Fibroblast of the aortic adventitia (primary cell): ENCODE measurements around the gene EP300. TPM values are rescaled to one million over a fixed set of nuclear protein-coding genes. Genes with fewer than 3 reads are reported as not detected.
A peak's percentile ranks its signal among the peaks of the same experiment; 100 is the strongest.

Experiments used
- DNase-seq: peaks from one replicate; pipeline ENCODE4 v3.0.0-alpha.2; 2010; ENCODE audit warnings: low read depth
- H3K4me3 ChIP-seq: 2 replicates; pipeline ENCODE4 v1.5.1; 2011; ENCODE audit warnings: low read depth, mild to moderate bottlenecking, control low read depth, low read length, moderate library complexity
- total RNA-seq: library from RNA; depleted of rRNA; stranded (reverse); fragments of >200 nt; gene quantifications from 2 replicates; pipeline ENCODE4 v1.2.3, GENCODE V29; 2012; ENCODE audit warnings: low replicate concordance
- TF ChIP-seq, protein P1 (sequence below): IDR thresholded peaks from 2 replicates; pipeline ENCODE4 v1.5.1; 2011; ENCODE audit warnings: mild to moderate bottlenecking, low read length, control low read depth, inconsistent platforms; ENCODE audit not compliant: insufficient read depth

EP300 gene
- total RNA-seq, 1 donor: 49.0 TPM

DNA sequence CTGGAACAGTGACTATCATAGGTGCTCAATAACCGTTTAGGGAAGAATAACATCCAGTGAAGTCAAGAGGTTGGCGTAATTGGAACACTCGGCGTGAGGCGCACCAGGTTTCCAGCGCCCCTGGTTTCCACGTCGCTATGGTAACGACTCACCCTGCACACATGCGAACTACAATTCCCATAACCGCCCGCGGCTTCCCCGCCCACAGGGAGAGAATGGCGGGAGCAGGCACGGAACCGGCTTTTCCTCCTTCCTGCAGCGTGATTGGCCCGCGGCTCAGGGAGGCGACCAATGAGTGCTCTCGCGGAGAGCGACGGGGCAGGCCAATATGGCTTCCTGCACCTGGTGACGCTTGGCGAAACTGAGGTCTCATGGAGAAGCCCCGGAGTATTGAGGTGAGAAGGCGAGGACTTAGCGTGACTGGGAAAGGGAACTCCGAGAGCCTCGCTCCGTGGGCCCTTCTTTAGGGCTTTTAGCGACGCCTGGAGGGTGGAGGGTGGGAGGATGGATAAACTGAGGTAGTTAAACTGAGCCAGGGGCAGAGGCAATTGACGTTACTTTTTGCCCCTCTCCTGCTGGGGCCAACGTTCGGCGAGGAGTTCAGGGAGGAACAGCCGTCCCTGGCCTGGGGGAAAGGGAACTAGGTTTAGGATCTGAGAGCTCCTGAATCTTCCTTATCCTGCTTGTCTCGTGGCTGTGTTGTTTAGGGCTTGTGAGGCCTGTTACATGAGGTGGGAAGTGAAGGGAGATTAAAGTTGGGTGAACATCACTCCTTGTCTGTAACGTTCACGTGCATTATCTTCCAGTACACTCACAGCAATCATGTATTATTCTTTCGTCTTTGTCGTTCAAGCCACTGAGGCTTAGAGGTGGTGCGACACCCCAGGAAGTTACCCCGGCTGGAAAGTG, 112.9 kb downstream of the EP300 start, which contains the start of gene L3MBTL2:
Gene L3MBTL2 (plus strand): TSS at position 321 of the 909 bp plus-strand sequence. CDS start 51 bp downstream, at position 372.
- TF ChIP-seq, protein P1, sequence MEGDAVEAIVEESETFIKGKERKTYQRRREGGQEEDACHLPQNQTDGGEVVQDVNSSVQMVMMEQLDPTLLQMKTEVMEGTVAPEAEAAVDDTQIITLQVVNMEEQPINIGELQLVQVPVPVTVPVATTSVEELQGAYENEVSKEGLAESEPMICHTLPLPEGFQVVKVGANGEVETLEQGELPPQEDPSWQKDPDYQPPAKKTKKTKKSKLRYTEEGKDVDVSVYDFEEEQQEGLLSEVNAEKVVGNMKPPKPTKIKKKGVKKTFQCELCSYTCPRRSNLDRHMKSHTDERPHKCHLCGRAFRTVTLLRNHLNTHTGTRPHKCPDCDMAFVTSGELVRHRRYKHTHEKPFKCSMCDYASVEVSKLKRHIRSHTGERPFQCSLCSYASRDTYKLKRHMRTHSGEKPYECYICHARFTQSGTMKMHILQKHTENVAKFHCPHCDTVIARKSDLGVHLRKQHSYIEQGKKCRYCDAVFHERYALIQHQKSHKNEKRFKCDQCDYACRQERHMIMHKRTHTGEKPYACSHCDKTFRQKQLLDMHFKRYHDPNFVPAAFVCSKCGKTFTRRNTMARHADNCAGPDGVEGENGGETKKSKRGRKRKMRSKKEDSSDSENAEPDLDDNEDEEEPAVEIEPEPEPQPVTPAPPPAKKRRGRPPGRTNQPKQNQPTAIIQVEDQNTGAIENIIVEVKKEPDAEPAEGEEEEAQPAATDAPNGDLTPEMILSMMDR: no peak
- H3K4me3 ChIP-seq: peak within 1 kb of the TSS; percentile 100
- peak; percentile 91 for DNase-seq

DNA sequence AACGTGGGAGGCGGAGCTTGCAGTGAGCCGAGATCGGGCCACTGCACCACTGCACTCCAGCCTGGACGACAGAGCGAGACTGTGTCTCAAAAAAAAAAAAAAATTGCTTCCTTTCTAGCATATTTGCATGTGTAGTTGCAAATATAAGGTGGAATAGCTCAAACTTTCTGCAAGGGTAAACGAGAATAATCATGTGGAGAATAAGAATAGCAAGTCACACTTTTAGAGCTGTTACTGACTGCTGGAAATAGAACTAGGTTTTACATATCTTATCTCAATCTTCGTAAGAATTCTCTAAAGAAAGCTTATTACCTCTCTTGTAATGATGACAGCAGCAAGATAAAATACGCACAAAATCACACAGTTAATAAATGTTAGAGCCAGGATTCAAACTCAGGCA, 114.3 kb downstream of the EP300 start:
- H3K4me3 ChIP-seq: no peak overlapping the region
- DNase-seq: no peak
- TF ChIP-seq, protein P1: no peak

DNA sequence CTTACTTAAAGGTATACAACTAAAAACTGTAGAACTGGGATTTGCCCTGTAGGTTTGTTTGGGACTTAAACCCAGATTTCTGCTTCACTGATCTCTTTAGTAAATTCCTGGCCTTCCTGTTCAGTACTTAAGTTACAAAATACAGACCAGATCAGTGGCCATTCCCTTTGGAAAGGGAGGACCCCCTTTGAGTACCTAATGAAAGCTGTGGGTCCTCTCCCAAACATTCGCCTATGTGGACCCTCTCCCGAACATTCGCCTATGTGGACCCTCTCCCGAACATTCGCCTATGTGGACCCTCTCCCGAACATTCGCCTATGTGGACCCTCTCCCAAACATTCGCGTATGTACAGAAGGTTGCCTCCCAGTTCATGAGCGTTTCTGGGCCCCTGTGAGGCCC, 123.0 kb downstream of the EP300 start:
- TF ChIP-seq, protein P1: no peak
- H3K4me3 ChIP-seq: no peak overlapping the region
- DNase-seq: no peak

DNA sequence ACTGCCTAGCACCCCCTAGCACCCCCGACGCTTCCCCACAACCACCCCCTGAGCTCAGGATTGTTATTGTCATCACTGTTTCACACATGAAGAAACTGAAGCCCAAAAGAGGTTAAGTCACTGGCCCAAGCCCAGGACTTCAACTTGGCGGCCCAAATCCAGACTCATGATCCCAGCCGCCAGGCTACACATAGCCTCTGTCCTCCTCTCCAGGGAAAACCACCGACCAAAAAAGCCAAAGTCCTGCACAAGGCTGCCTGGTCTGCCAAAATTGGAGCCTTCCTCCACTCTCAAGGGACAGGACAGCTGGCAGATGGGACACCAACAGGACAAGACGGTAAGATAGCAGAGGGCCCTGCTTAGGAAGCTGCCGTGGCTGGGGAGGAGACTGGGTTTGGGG, 123.5 kb downstream of the EP300 start:
- TF ChIP-seq, protein P1: no peak
- peak overlapping the region; percentile 43 for H3K4me3 ChIP-seq

DNA sequence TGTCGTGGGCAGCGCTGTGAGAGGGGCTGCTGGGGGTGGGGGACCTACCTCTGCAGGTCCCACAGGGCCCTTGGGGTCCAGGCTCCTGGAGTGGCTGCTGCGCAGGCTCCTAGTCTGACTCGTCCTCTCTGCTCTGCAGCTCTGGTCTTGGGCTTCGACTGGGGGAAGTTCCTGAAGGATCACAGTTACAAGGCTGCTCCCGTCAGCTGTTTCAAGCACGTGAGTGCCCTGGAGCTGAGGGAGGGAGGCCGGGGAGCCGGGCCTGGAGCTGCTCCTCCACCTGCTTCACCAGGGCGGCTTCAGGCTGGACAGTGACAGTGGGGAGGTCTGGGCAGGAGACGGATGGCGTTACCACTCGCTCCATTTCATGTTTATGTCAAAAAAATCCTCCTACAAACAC, 124.6 kb downstream of the EP300 start:
- TF ChIP-seq, protein P1: no peak
- DNase-seq: no peak
- peak overlapping the region; percentile 42 for H3K4me3 ChIP-seq

More for the DNA sequence above, 123.5 kb downstream of the EP300 start:
- DNase-seq: no peak

DNA sequence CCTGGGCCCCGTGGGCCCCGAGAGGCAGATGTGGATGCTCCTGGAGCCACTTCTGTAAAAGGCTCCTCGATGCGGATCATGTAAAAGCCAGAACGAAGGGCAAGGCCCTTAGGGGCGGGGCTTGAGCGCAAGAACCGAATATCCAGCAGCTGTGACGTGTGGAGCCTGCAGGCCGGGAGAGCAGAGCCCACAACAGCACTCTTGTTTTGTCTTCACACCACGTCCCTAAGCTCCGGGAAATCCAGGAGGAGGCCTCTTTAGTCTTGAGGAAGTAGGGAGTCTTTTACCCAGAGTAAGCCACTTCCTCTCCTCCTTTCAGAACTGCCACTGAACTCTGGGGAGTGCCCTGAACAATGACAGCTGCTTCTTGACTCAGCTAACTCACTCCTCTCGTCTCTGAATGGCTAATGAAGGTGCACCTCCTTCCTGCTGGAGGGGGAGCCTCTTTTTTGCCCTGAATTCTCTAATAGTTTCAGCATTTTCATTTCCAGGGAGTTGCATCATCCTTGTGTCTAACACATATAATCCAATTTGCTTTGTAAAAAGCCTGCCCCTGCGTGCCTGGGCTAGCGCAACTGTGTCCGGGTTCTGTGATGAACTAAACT, 125.3 kb downstream of the EP300 start:
- peak overlapping the region; percentile 42 for H3K4me3 ChIP-seq
- TF ChIP-seq, protein P1: no peak

More for the DNA sequence above, 125.3 kb downstream of the EP300 start:
- DNase-seq: peak; percentile 93
